Measurements from ENCODE around the gene EEF1G.

GRCh38 chr11:62622476-62623089, 48.9 kb upstream of the EEF1G start:
- 0 out of 2 replicates have a peak, but pooled peaks have one; percentile 35 for TF ChIP-seq GATA2 (CRISPR knock-in tag; IDR thresholded peaks at IDR 0.05)
- TF ChIP-seq REST (IDR thresholded peaks at IDR 0.05; ENCODE audit: borderline replicate concordance): no peak
- no peak for TF ChIP-seq REST (CRISPR knock-in tag; IDR thresholded peaks at IDR 0.05; ENCODE audit: low read depth)
- TF ChIP-seq FOXO4 (CRISPR knock-in tag; IDR thresholded peaks at IDR 0.05): no peak
- TF ChIP-seq EP300 (IDR thresholded peaks at IDR 0.05; ENCODE audit: low read length): no peak
- no peak for TF ChIP-seq ZNF76 (CRISPR knock-in tag; IDR thresholded peaks at IDR 0.05; ENCODE audit: borderline replicate concordance)
- TF ChIP-seq CTCF (IDR thresholded peaks at IDR 0.05 in 2 of 3, conservative IDR thresholded peaks at IDR 0.05 in 1 of 3; ENCODE audit: insufficient read depth in 2 of 3, low read depth in 1 of 3, low read length in 3 of 3): no peak
- TF ChIP-seq NRF1 (conservative IDR thresholded peaks at IDR 0.05 in 1 of 2, IDR thresholded peaks at IDR 0.05 in 1 of 2): no peak
- TF ChIP-seq DPF2 (IDR thresholded peaks at IDR 0.05): 0 out of 2 replicates have a peak, but pooled peaks have one; percentile 1
- TF ChIP-seq ZNF77 (CRISPR knock-in tag; IDR thresholded peaks at IDR 0.05): no peak
- no peak for TF ChIP-seq SMC3 (conservative IDR thresholded peaks at IDR 0.05; ENCODE audit: insufficient read depth, low read depth, low read length)
- no peak for TF ChIP-seq RBBP5 (IDR thresholded peaks at IDR 0.05; ENCODE audit: borderline replicate concordance, insufficient read depth, low read length, poor library complexity, severe bottlenecking)
- no peak for TF ChIP-seq ZNF212 (CRISPR knock-in tag; IDR thresholded peaks at IDR 0.05)
- TF ChIP-seq NCOR1 (IDR thresholded peaks at IDR 0.05): no peak

Measured in K562 (cell line).